Transverse colon (tissue), 4 donors: Measurements from ENCODE around the gene CORO2B. TPM values are rescaled to one million over a fixed set of nuclear protein-coding genes. Genes with fewer than 3 reads are reported as not detected.

Experiments
- DNase-seq: peaks from one replicate; pipeline ENCODE4 v3.0.0-alpha.2; 2019
- H3K27ac ChIP-seq, 4 donors: fragments of 200-600 bp; sonication (generic); 2 replicates each; pipeline ENCODE4 v1.5.1; 2016 to 2018; ENCODE audit warnings: inconsistent platforms in 4 of 4
- H3K27me3 ChIP-seq: fragments of 200-600 bp; sonication (generic); 2 replicates; pipeline ENCODE4 v1.5.1; 2017; ENCODE audit warnings: inconsistent platforms
- H3K36me3 ChIP-seq, 4 donors: fragments of 200-600 bp; sonication (generic); 2 replicates each; pipeline ENCODE4 v1.5.1; 2017 to 2019; ENCODE audit warnings: inconsistent platforms in 4 of 4
- H3K4me1 ChIP-seq, 4 donors: fragments of 200-600 bp; sonication (generic); 2 replicates each; pipeline ENCODE4 v1.5.1; 2017 to 2020; ENCODE audit warnings: inconsistent platforms in 4 of 4
- H3K4me3 ChIP-seq, 4 donors: fragments of 200-600 bp; sonication (generic); 1 replicate in 1 of 4; 2 replicates in 3 of 4; pipeline versions ENCODE4 v1.5.1 to v1.6.1; 2017 to 2019; ENCODE audit warnings: inconsistent platforms in 4 of 4
- H3K9me3 ChIP-seq, 2 donors: fragments of 200-600 bp; sonication (generic); 2 replicates each; pipeline ENCODE4 v1.5.1; 2017 to 2019; ENCODE audit warnings: inconsistent platforms in 2 of 2
- CTCF ChIP-seq, 5 experiments: fragments of 200-600 bp in 3 of 5; fragments of 450-650 bp in 2 of 5; sonication (generic) in 3 of 5; IDR thresholded peaks; 1 replicate in 2 of 5; 2 replicates in 3 of 5; pipeline ENCODE4 v1.5.1; 2016 to 2017; ENCODE audit warnings: antibody characterized with exemption in 5 of 5, inconsistent platforms in 3 of 5, mild to moderate bottlenecking in 2 of 5, moderate library complexity in 1 of 5
- EP300 ChIP-seq: sonication (generic); formaldehyde crosslinking; IDR thresholded peaks from one replicate; pipeline ENCODE4 v1.6.1; 2017; ENCODE audit warnings: antibody characterized with exemption, low read depth
- POLR2A ChIP-seq: fragments of 450-650 bp; IDR thresholded peaks from one replicate; pipeline ENCODE4 v1.6.1; 2016; ENCODE audit warnings: antibody characterized with exemption, mild to moderate bottlenecking, moderate library complexity
- POLR2AphosphoS5 ChIP-seq, 3 donors: sonication (generic); formaldehyde crosslinking; IDR thresholded peaks; one replicate each; pipeline ENCODE4 v1.6.1; 2016; ENCODE audit warnings: antibody characterized with exemption in 3 of 3
- WGBS, 2 donors: methylation state at CpG; one replicate each; pipeline ENCODE4 v1.1.5; 2018; ENCODE audit warnings: low coverage in 1 of 2; 5-methylcytosine and 5-hydroxymethylcytosine counted together
- in situ Hi-C, 4 donors: fragments of 200-750 bp; cut with MboI; loops; one replicate each; pipeline versions ENCODE4 v1.15.0 to v1.15.1; 2017; ENCODE audit warnings: low sequenced_read_pairs in 3 of 4, low pct_ligation_motif_present in 1 of 4, low pct_unique_long_range_greater_than_20kb in 1 of 4
- intact Hi-C: fragments of 100-400 bp; cut with DNase I; formaldehyde crosslinking; loops from one replicate; pipeline ENCODE4 v1.15.1; 2023; ENCODE audit warnings: low total_unique reads
- total RNA-seq, 4 donors: library from RNA; depleted of rRNA; stranded (reverse); fragments of >200 nt; gene quantifications; one replicate each; pipeline ENCODE4 v1.1.0, GENCODE V29; 2016

CORO2B gene
- total RNA-seq, 4 donors from 2014 or later = 0.40 to 2.2 (median 2.0) TPM

DNA sequence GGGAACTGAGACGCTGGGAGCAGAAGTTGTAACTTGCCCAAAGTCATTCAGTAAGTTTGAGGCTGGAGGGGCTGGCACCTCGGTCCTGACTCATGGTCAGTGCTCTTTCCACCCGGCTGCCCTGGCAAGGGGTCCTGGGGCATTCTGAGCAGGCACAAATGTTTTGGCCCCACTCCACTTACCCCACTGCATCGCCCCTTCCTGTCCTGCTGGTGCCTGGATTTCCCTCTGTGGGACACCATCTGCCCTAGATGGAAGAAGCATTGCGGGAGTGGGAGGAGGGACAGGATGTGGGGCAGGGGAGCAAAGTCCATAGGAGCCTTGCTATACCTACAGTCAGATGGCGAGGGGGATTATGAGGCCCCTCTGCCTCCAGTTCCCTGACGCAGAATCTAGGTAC is 4.5 kb downstream of the CORO2B start:
- TF ChIP-seq POLR2A (no peak), EP300 (no peak), POLR2AphosphoS5 (IDR thresholded peaks at IDR 0.05) (no peak), CTCF (IDR thresholded peaks at IDR 0.05) (no peak)
- Histone ChIP-seq H3K27ac (no peak overlapping the region), H3K27me3 (peaks cover 29% of the 10 kb centered on the region), H3K4me1 (peaks cover 0 to 13% (median 7%) of the 10 kb centered on the region in 4 donors), H3K9me3 (no peaks in the 10 kb centered on the region), H3K4me3 (no peak overlapping the region), H3K36me3 (no peaks in the 10 kb centered on the region)
- WGBS, 2 donors = 82% methylated on average over 7 of the region's 7 CpGs; no CpG with 5 or more reads in 1 of the 2 donors
- no peak for DNase-seq
- in situ Hi-C loops = no loop called here
- intact Hi-C loops = no loop called here

- H3K4me3 ChIP-seq = no peak overlapping the region
- in situ Hi-C loops (no loop called here), intact Hi-C loops (no loop called here)
- peaks cover 23% of the 10 kb centered on the region for H3K27me3 ChIP-seq
- no peak for TF ChIP-seq POLR2AphosphoS5 (IDR thresholded peaks at IDR 0.05)
- no peak for TF ChIP-seq CTCF (IDR thresholded peaks at IDR 0.05)
- TF ChIP-seq EP300 = no peak
- TF ChIP-seq POLR2A = no peak
- no peak for DNase-seq
- 87 to 90% methylated on average over 5 to 12 of the region's 12 CpGs for whole genome bisulfite sequencing, 2 donors
- no peaks in the 10 kb centered on the region for H3K36me3 ChIP-seq
- H3K4me1 ChIP-seq = peaks cover 0 to 8% (median 2%) of the 10 kb centered on the region in 4 donors
- peak overlapping the region in 1 of 4 donors; percentile 30 for H3K27ac ChIP-seq
- H3K9me3 ChIP-seq = no peaks in the 10 kb centered on the region
Observed at GRCh38 chr15:68583936-68584755, 5.4 kb downstream of the CORO2B start.

DNA sequence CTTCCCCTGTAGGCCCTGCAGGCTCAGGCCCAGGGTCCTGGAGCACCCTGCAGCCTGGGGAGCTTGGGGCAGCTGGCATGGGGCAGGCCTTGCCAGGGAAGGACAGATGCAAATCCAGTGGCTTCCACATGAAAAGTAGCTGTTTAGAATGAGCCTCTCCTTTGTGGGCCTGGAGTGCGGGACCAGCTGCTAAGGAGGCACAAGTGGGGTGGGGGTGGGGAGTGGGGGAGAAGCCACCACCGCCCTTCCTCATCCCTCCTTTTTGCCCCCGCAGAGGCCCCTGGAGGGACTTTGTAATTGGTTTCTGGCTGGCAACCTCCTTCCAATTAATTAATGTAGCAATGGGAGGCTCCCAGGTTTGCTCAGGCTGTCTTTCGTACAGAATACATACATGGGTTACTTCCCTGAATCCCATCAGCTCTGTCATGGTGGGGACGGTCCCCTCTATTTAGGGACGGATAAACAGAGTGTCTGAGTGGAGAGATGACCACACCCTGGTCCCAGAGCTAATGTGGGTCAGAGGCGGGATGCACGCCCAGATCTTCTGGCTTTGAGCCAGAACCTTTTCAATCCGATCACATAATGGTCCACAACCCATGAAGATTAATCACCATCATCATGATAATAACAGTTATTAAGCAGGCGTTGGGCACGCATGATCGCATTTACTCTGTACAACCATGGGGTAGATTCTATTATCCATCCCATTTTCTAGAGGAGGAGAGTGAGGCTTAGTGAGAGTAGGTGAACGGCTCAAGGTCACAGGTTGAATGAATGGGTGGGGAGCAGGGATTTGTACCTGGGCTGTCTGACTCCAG is 6.2 kb downstream of the CORO2B start:
- Histone ChIP-seq H3K4me3 (no peak overlapping the region), H3K27me3 (peaks cover 14% of the 10 kb centered on the region), H3K36me3 (no peaks in the 10 kb centered on the region), H3K4me1 (peaks cover 0 to 4% (median 0%) of the 10 kb centered on the region in 4 donors), H3K27ac (peak overlapping the region in 1 of 4 donors; percentile 30), H3K9me3 (no peaks in the 10 kb centered on the region)
- intact Hi-C loops = no loop called here
- DNase-seq = no peak
- TF ChIP-seq EP300 (no peak), POLR2A (no peak), CTCF (IDR thresholded peaks at IDR 0.05) (no peak), POLR2AphosphoS5 (IDR thresholded peaks at IDR 0.05) (no peak)
- in situ Hi-C loops = no loop called here
- 62 to 71% methylated on average over 6 to 13 of the region's 13 CpGs for WGBS, 2 donors

DNA sequence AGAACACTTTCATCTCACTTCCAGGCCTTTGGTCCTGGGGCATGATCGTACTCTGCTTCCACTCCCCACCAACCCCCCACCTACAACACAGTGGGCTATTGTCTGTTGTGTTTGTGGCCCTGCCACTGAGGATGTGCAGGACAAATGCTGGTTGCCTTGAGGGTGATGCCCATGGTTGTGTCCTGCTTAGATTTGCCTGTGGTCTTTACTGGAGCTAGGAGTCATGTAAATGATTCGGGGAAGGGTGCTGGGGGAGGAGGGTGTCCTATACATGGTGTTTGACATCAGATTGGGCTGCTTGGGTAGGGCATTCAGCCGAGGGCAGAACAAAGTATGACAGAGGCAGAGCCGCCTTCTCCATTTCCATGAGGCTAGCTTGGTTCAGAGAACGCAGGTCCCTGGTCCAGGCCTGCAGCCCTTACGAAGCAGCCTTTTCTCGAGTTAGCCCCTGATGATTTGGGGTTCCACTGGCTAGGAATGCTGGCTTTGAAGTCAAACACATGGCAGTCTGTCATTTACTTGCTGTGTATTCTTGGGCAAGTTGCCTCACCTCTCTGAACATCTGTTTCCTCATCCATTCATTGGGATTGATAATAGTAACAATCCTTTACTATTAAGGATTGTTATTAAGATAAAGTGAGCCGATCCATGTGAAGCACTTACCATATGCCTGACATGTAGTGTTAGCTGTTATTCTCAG is 6.9 kb downstream of the CORO2B start:
- no peak for DNase-seq
- in situ Hi-C loops (no loop called here), intact Hi-C loops (no loop called here)
- H3K27me3 ChIP-seq = peaks cover 7% of the 10 kb centered on the region
- H3K4me3 ChIP-seq = no peak overlapping the region
- WGBS, 2 donors = 80 to 91% methylated on average over 5 to 8 of the region's 8 CpGs
- H3K27ac ChIP-seq = no peak overlapping the region
- H3K36me3 ChIP-seq = no peaks in the 10 kb centered on the region
- peaks cover 0 to 4% (median 0%) of the 10 kb centered on the region in 4 donors for H3K4me1 ChIP-seq
- no peak for TF ChIP-seq POLR2A
- no peak for TF ChIP-seq CTCF (IDR thresholded peaks at IDR 0.05)
- no peak for TF ChIP-seq POLR2AphosphoS5 (IDR thresholded peaks at IDR 0.05)
- TF ChIP-seq EP300 = no peak
- H3K9me3 ChIP-seq = no peaks in the 10 kb centered on the region
